Lower lobe of right lung (tissue), 2 donors: ENCODE data around the gene CSRP1. TPM values are rescaled to one million over a fixed set of nuclear protein-coding genes. Genes with fewer than 3 reads are reported as not detected.

Experiments
- ATAC-seq, 2 donors: fragments of 200-7000 bp; cut with Tn5 transposase; one replicate each; pipeline ENCODE4 v1.9.1; 2020 to 2022; ENCODE audit warnings: mild to moderate bottlenecking in 2 of 2, moderate library complexity in 2 of 2
- DNase-seq: peaks from one replicate; pipeline ENCODE4 v3.0.0-alpha.2; 2020
- H3K27ac ChIP-seq: fragments of 200-600 bp; one replicate; pipeline ENCODE4 v1.8.0; 2022
- H3K27me3 ChIP-seq: fragments of 200-600 bp; one replicate; pipeline ENCODE4 v1.8.0; 2022; ENCODE audit warnings: low read depth
- H3K36me3 ChIP-seq: fragments of 200-600 bp; one replicate; pipeline ENCODE4 v1.8.0; 2022; ENCODE audit warnings: mild to moderate bottlenecking
- H3K4me1 ChIP-seq: fragments of 200-600 bp; one replicate; pipeline ENCODE4 v1.8.0; 2022
- H3K4me3 ChIP-seq: fragments of 200-600 bp; one replicate; pipeline ENCODE4 v1.8.0; 2022; ENCODE audit warnings: mild to moderate bottlenecking
- H3K9me3 ChIP-seq: fragments of 200-600 bp; one replicate; pipeline ENCODE4 v1.8.0; 2022
- CTCF ChIP-seq: fragments of 200-600 bp; IDR thresholded peaks from one replicate; pipeline ENCODE4 v1.8.0; 2022; ENCODE audit warnings: antibody characterized with exemption, mild to moderate bottlenecking
- intact Hi-C: fragments of 100-400 bp; cut with DNase I; formaldehyde crosslinking; loops from one replicate; pipeline ENCODE4 v1.11.0; 2022
- total RNA-seq: library from RNA; stranded (reverse); fragmentation: NEBNext Ultra II Directional; extraction: Animal tissue kit (Norgen Biotek cat#: 25700); gene quantifications from one replicate; pipeline ENCODE4 v1.2.1, GENCODE V29; 2021
- donor health status: DM: no; HTN: yes; CAD: no; lungs with severe emphysema.

CSRP1 gene
- total RNA-seq, 1 donor from 2014 or later = 185 TPM

- no peak for DNase-seq
- H3K9me3 ChIP-seq = no peaks in the 10 kb centered on the region
- peaks cover 16% of the 10 kb centered on the region for H3K36me3 ChIP-seq
- intact Hi-C loops = no loop called here
- no peaks in the 10 kb centered on the region for H3K27me3 ChIP-seq
- no peak for TF ChIP-seq CTCF
- ATAC-seq = peak; percentile 3 to 16
- peaks cover 28% of the 10 kb centered on the region for H3K4me1 ChIP-seq
- H3K4me3 ChIP-seq = peak overlapping the region; percentile 87
- peak overlapping the region; percentile 96 for H3K27ac ChIP-seq
Measured at GRCh38 chr1:201469645-201470074, 37.3 kb downstream of the CSRP1 start.

DNA sequence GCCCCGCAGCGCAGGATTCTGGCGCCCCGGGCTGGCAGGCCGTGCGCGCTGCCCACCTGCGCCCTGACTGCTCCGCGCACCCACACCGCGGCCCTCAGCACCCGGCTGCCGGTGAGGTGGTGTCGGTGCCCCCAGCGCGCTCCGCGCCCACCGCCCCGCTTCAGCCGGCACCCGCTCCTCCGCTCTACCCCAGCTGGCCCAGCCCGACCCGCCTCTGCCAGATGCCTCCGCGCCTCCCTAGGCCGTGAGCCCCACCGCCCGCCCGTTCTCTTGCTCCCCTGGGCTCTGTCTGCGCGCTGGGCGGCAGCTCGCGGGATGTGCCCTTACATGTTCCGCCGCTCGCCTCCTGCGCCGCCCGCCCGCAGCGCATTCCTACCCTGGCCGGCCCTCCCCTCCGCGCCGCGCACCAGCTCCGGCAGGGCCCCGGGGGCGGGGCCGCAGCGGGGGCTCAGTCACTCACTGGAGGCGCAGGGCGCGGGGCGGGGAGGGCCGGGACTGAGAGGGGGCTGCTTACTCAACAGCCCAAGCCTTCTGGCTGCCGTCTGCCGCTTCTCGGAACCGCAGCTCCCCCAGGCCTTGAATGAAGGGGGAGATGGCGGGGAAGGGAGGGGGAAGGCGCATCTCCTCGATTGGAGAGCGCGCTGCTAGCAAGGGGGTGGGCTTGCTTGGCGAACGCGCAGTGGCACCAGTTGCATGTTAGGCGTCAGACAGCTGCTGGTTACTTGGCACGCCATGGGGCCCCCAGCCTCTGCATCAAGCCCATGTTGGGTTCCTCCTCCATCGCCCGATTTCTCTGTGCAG is 37.9 kb downstream of the CSRP1 start, which contains the start of gene PHLDA3:
PHLDA3 (minus strand) TSS at position 345 of the 801 bp plus-strand sequence. CDS start 402 bp downstream, outside the sequence.
- no peak for TF ChIP-seq CTCF
- Histone ChIP-seq H3K27me3 (no peaks in the 10 kb centered on the region), H3K4me3 (peak within 1 kb of the TSS; percentile 87), H3K27ac (peak within 1 kb of the TSS; percentile 96), H3K36me3 (peaks cover 22% of the 10 kb centered on the region), H3K9me3 (no peaks in the 10 kb centered on the region), H3K4me1 (peaks cover 28% of the 10 kb centered on the region)
- DNase-seq (peak; percentile 91), ATAC-seq (peak; percentile 92 to 93)
- intact Hi-C loops = no loop called here

DNA sequence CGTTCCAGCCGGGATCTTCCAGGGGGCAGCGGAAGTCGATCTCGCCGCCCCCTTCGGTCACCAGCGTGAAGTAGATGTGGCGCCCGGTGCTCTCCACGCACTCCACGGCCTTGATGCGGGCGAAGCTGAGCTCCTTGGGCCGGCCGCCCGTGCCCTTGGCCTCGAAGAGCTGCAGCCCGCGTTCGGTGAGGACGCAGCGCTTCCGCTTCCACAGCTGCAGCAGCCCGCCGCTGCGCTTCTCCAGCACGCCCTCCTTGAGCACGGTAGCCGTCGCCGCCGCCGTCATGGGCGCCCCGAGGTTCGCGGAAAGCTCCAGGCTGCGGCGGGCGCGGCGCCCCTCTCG is 38.5 kb downstream of the CSRP1 start:
- H3K27ac ChIP-seq = peak overlapping the region; percentile 96
- intact Hi-C loops = no loop called here
- DNase-seq (peak; percentile 66), ATAC-seq (peak in 1 of 2 donors; percentile 46)
- peaks cover 28% of the 10 kb centered on the region for H3K4me1 ChIP-seq
- H3K4me3 ChIP-seq = peak overlapping the region; percentile 87
- H3K36me3 ChIP-seq = peaks cover 22% of the 10 kb centered on the region
- TF ChIP-seq CTCF = peak; percentile 8
- H3K27me3 ChIP-seq = no peaks in the 10 kb centered on the region
- H3K9me3 ChIP-seq = no peaks in the 10 kb centered on the region

- Histone ChIP-seq H3K27me3 (no peaks in the 10 kb centered on the region), H3K9me3 (no peaks in the 10 kb centered on the region), H3K27ac (peak overlapping the region; percentile 71), H3K4me1 (peaks cover 45% of the 10 kb centered on the region), H3K36me3 (peaks cover 22% of the 10 kb centered on the region), H3K4me3 (peak overlapping the region; percentile 87)
- ATAC-seq (peak; percentile 6 to 11), DNase-seq (peak; percentile 83)
- no peak for TF ChIP-seq CTCF
- intact Hi-C loops = no loop called here
Measured at GRCh38 chr1:201466492-201466891, 40.4 kb downstream of the CSRP1 start.

DNA sequence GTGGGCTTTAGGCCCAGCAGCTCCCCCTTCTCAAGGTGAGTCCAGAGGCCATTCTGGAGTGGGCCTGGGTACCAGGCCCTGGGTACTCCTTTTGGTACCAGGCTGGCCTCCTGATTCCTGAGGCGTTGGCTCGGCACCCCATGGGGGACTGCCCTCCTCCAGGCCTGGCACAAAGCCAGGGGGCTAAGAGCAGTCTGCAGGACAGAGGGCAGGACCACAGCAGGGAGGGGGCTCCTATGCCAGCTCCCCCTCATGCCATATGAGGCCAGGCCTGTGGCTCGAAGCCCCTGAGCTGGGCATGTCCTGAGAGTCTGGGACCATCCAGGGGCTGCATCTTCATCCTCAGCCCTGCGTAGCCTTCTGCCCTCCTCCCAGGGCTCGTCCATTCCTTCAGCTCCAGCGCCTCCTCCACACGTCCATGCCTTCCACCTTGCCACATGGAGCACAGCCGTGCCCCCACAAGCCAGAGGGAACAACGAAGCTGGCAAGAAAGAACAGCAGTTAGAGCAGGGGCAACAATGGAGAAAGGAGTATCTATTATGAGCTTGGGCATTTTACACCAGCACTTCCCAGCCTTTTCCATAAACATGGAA is 41.1 kb downstream of the CSRP1 start:
- peak overlapping the region; percentile 87 for H3K4me3 ChIP-seq
- peak overlapping the region; percentile 71 for H3K27ac ChIP-seq
- H3K4me1 ChIP-seq = peaks cover 52% of the 10 kb centered on the region
- H3K9me3 ChIP-seq = no peaks in the 10 kb centered on the region
- DNase-seq (no peak), ATAC-seq (no peak)
- intact Hi-C loops = no loop called here
- no peak for TF ChIP-seq CTCF
- no peaks in the 10 kb centered on the region for H3K27me3 ChIP-seq
- H3K36me3 ChIP-seq = peaks cover 22% of the 10 kb centered on the region
